HFFc6 (cell line): ENCODE data around the gene WNT3A. TPM values are rescaled to one million over a fixed set of nuclear protein-coding genes. Genes with fewer than 3 reads are reported as not detected.

ENCODE experiments used
- DNase-seq: peaks from one replicate; pipeline ENCODE4 v3.0.0-alpha.2; 2018
- H3K27ac Mint-ChIP-seq: 2 replicates; pipeline ENCODE4 v1.8.0; 2020; ENCODE audit warnings: mild to moderate bottlenecking, mixed read lengths
- H3K27me3 Mint-ChIP-seq: 2 replicates; pipeline ENCODE4 v1.8.0; 2021; ENCODE audit warnings: mild to moderate bottlenecking, moderate library complexity, mixed read lengths; ENCODE audit not compliant: insufficient read depth
- H3K36me3 Mint-ChIP-seq: 2 replicates; pipeline ENCODE4 v1.8.0; 2021; ENCODE audit warnings: low read depth, mixed read lengths
- H3K4me1 Mint-ChIP-seq: 2 replicates; pipeline ENCODE4 v1.8.0; 2020; ENCODE audit warnings: low read depth, mixed read lengths
- H3K4me3 Mint-ChIP-seq: 2 replicates; pipeline ENCODE4 v1.8.0; 2020; ENCODE audit warnings: mild to moderate bottlenecking, moderate library complexity, mixed read lengths
- H3K9me3 Mint-ChIP-seq: 2 replicates; pipeline ENCODE4 v1.8.0; 2020; ENCODE audit warnings: mild to moderate bottlenecking, mixed read lengths
- total RNA-seq, 6 experiments: library from RNA; stranded (reverse); fragmentation: NEBNext Ultra II Directional; extraction: Animal tissue kit (Norgen Biotek cat#: 25700); gene quantifications; 2 replicates in 1 of 6; 3 replicates in 5 of 6; pipeline ENCODE4 v1.2.3, GENCODE V29; 2021
- TF ChIP-seq, protein P1 (sequence below): fragments of 200-600 bp; sonication (generic); IDR thresholded peaks from 2 replicates; pipeline ENCODE4 v1.5.0; 2021; ENCODE audit warnings: antibody characterized with exemption, mild to moderate bottlenecking

Gene WNT3A
- total RNA-seq, 6 experiments from 2014 or later = not detected

DNA sequence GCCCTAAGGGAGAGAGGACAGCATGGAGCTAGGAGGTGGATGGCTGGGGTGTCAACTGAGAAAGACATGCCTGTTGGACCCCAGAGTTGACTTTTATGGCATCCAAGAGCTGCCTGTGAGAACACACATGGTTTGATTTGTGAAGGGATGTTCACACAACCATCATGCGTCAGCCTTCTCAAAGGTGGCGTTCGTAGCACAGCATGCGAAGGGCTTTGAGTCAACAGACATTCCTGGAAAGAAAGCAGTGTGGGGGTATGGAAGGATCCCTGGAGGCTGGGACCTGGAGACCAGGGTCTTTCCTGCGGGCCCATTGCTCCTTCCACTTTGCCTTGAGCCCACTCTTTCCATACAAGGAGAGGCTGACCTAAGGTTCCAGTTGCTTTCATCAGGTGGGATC, 6.4 kb upstream of the WNT3A start:
- TF ChIP-seq, protein P1, sequence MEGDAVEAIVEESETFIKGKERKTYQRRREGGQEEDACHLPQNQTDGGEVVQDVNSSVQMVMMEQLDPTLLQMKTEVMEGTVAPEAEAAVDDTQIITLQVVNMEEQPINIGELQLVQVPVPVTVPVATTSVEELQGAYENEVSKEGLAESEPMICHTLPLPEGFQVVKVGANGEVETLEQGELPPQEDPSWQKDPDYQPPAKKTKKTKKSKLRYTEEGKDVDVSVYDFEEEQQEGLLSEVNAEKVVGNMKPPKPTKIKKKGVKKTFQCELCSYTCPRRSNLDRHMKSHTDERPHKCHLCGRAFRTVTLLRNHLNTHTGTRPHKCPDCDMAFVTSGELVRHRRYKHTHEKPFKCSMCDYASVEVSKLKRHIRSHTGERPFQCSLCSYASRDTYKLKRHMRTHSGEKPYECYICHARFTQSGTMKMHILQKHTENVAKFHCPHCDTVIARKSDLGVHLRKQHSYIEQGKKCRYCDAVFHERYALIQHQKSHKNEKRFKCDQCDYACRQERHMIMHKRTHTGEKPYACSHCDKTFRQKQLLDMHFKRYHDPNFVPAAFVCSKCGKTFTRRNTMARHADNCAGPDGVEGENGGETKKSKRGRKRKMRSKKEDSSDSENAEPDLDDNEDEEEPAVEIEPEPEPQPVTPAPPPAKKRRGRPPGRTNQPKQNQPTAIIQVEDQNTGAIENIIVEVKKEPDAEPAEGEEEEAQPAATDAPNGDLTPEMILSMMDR = no peak
- H3K4me1 Mint-ChIP-seq = no peaks in the 10 kb centered on the region
- no peak overlapping the region for H3K27ac Mint-ChIP-seq
- peaks cover 18% of the 10 kb centered on the region for H3K9me3 Mint-ChIP-seq
- H3K4me3 Mint-ChIP-seq = no peak overlapping the region
- no peaks in the 10 kb centered on the region for H3K36me3 Mint-ChIP-seq
- H3K27me3 Mint-ChIP-seq = peaks cover 21% of the 10 kb centered on the region
- no peak for DNase-seq

GRCh38 chr1:228000836-228001563, 5.8 kb upstream of the WNT3A start:
- Mint-ChIP-seq H3K27me3 (peaks cover 27% of the 10 kb centered on the region), H3K36me3 (no peaks in the 10 kb centered on the region), H3K9me3 (peaks cover 18% of the 10 kb centered on the region), H3K27ac (no peak overlapping the region), H3K4me3 (no peak overlapping the region), H3K4me1 (no peaks in the 10 kb centered on the region)
- DNase-seq = no peak
- TF ChIP-seq, protein P1 = no peak

DNA sequence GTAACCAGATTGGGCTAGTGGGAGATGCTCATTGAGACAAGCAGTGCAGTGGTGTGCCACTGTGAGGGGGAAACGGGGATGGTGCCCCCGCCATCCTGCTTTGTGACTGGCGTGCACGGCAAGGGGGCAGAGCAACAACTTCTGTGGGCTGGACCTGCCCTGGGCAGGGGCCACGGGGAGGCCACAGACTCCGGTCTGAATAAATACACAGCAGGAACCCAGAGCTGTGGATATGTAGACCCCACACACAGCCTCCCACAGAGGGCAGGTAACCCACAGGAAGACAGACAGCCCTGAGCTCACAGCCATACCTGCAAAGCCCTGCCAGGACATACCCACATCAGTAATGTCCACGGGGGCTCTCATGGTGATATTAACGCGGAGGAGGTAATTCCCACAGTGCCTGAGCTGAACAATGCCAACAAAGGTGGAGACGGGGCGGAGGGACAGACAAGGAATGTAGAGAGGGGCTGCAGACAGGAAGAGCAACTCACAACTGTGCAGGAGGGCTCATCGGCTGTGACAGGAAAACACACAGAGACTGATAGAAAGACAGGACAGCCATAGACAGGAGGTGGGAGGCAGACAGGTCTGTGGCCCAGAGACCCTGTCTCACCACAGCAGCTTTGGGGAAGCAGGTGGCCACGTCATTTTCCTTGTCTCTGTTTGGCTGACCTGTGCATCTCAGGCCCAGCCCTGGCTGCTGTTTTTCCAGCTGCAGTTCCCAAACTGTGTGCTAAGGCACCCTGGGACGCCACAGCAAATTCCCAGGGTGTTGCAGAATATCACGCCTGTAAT, 4.9 kb upstream of the WNT3A start:
- TF ChIP-seq, protein P1 = no peak
- DNase-seq = no peak
- Mint-ChIP-seq H3K9me3 (peaks cover 12% of the 10 kb centered on the region), H3K4me3 (no peak overlapping the region), H3K36me3 (no peaks in the 10 kb centered on the region), H3K27me3 (peaks cover 27% of the 10 kb centered on the region), H3K27ac (no peak overlapping the region), H3K4me1 (no peaks in the 10 kb centered on the region)

- no peak for DNase-seq
- Mint-ChIP-seq H3K27me3 (peaks cover 32% of the 10 kb centered on the region), H3K27ac (no peak overlapping the region), H3K4me1 (no peaks in the 10 kb centered on the region), H3K4me3 (no peak overlapping the region), H3K36me3 (no peaks in the 10 kb centered on the region), H3K9me3 (peaks cover 6% of the 10 kb centered on the region; the same call in 1 of the 2 replicates)
- TF ChIP-seq, protein P1 = no peak
These were observed 4.0 kb upstream of the WNT3A start for GRCh38 chr1:228002792-228003191.

- H3K4me1 Mint-ChIP-seq = no peaks in the 10 kb centered on the region
- DNase-seq = no peak
- no peaks in the 10 kb centered on the region for H3K9me3 Mint-ChIP-seq
- H3K27ac Mint-ChIP-seq = no peak overlapping the region
- H3K36me3 Mint-ChIP-seq = no peaks in the 10 kb centered on the region
- peaks cover 37% of the 10 kb centered on the region for H3K27me3 Mint-ChIP-seq
- no peak overlapping the region for H3K4me3 Mint-ChIP-seq
- TF ChIP-seq, protein P1 = no peak
These were observed 3.1 kb upstream of the WNT3A start for GRCh38 chr1:228003461-228004330.
